Vagina (tissue), 2 donors: ENCODE data around the gene ST8SIA3. TPM values are rescaled to one million over a fixed set of nuclear protein-coding genes. Genes with fewer than 3 reads are reported as not detected.

Experiments used
- DNase-seq, 2 donors: peaks; one replicate each; pipeline ENCODE4 v3.0.0-alpha.2; 2017; ENCODE audit errors: extremely low spot score in 2 of 2
- H3K27ac ChIP-seq: fragments of 200-600 bp; sonication (generic); one replicate; pipeline ENCODE4 v1.5.1; 2019
- H3K27me3 ChIP-seq: fragments of 200-600 bp; sonication (generic); one replicate; pipeline ENCODE4 v1.5.1; 2019
- H3K36me3 ChIP-seq, 2 donors: fragments of 200-600 bp; sonication (generic); one replicate each; pipeline ENCODE4 v1.5.1; 2017 to 2019
- H3K4me1 ChIP-seq: fragments of 200-600 bp; sonication (generic); one replicate; pipeline ENCODE4 v1.5.1; 2019
- H3K4me3 ChIP-seq, 2 donors: fragments of 200-600 bp; sonication (generic); 1 replicate in 1 of 2; 2 replicates in 1 of 2; pipeline ENCODE4 v1.5.1; 2016 to 2019
- H3K9me3 ChIP-seq: fragments of 200-600 bp; sonication (generic); one replicate; pipeline ENCODE4 v1.5.1; 2019
- POLR2A ChIP-seq, 2 donors: fragments of 450-650 bp; IDR thresholded peaks; one replicate each; pipeline ENCODE4 v1.6.1; 2017; ENCODE audit warnings: antibody characterized with exemption in 2 of 2, mild to moderate bottlenecking in 2 of 2, moderate library complexity in 2 of 2
- POLR2AphosphoS5 ChIP-seq, 2 donors: sonication (generic); formaldehyde crosslinking; IDR thresholded peaks; one replicate each; pipeline ENCODE4 v1.9.0; 2017; ENCODE audit warnings: antibody characterized with exemption in 2 of 2, mild to moderate bottlenecking in 2 of 2, low read depth in 1 of 2; ENCODE audit not compliant: insufficient read depth in 1 of 2
- intact Hi-C: fragments of 100-400 bp; cut with DNase I; formaldehyde crosslinking; loops from one replicate; pipeline ENCODE4 v1.15.1; 2023
- total RNA-seq: library from RNA; depleted of rRNA; stranded (reverse); fragments of >200 nt; gene quantifications from one replicate; pipeline ENCODE4 v1.2.3, GENCODE V29; 2016
- TF ChIP-seq, protein P1 (sequence below), 3 experiments: fragments of 450-650 bp in 2 of 3; fragments of 200-600 bp in 1 of 3; sonication (generic) in 1 of 3; IDR thresholded peaks; one replicate each; pipeline ENCODE4 v1.5.1; 2017 to 2019; ENCODE audit warnings: antibody characterized with exemption in 3 of 3, mild to moderate bottlenecking in 2 of 3, moderate library complexity in 2 of 3

ST8SIA3 gene
- total RNA-seq, 1 donor from 2014 or later: 0.25 TPM

DNA sequence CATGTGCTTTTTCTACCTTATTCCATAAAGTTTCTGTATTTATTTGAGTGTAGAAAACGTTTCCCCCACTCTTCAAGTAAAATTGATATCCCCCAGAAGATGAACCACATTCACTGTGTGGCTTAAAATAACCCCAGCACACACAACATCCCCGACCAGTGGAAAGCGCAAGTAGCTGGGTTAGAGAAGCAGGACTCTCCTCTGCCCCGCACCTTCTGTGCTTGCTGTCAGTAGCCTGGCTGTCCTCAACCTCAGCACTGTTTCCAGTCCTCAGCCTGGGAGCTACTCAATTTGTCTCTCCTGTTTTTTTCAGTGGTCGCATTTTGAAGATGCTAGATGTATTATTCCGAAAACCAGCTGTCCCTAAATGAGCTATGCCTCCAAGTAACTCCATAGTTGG is 18.0 kb upstream of the ST8SIA3 start:
- no peak overlapping the region for H3K27ac ChIP-seq
- no peak overlapping the region for H3K4me3 ChIP-seq
- H3K36me3 ChIP-seq: no peaks in the 10 kb centered on the region
- DNase-seq: no peak
- intact Hi-C loops: no loop called here
- H3K4me1 ChIP-seq: no peaks in the 10 kb centered on the region
- no peaks in the 10 kb centered on the region for H3K27me3 ChIP-seq
- H3K9me3 ChIP-seq: no peaks in the 10 kb centered on the region
- no peak for TF ChIP-seq POLR2AphosphoS5 (IDR thresholded peaks at IDR 0.05; ENCODE audit: insufficient read depth in 1 of 2, low read depth in 1 of 2)
- TF ChIP-seq, protein P1, sequence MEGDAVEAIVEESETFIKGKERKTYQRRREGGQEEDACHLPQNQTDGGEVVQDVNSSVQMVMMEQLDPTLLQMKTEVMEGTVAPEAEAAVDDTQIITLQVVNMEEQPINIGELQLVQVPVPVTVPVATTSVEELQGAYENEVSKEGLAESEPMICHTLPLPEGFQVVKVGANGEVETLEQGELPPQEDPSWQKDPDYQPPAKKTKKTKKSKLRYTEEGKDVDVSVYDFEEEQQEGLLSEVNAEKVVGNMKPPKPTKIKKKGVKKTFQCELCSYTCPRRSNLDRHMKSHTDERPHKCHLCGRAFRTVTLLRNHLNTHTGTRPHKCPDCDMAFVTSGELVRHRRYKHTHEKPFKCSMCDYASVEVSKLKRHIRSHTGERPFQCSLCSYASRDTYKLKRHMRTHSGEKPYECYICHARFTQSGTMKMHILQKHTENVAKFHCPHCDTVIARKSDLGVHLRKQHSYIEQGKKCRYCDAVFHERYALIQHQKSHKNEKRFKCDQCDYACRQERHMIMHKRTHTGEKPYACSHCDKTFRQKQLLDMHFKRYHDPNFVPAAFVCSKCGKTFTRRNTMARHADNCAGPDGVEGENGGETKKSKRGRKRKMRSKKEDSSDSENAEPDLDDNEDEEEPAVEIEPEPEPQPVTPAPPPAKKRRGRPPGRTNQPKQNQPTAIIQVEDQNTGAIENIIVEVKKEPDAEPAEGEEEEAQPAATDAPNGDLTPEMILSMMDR (IDR thresholded peaks at IDR 0.05): no peak
- no peak for TF ChIP-seq POLR2A (IDR thresholded peaks at IDR 0.05)

- intact Hi-C loops: no loop called here
- no peak overlapping the region for H3K27ac ChIP-seq
- no peaks in the 10 kb centered on the region for H3K9me3 ChIP-seq
- no peaks in the 10 kb centered on the region for H3K36me3 ChIP-seq
- no peak overlapping the region for H3K4me3 ChIP-seq
- H3K4me1 ChIP-seq: no peaks in the 10 kb centered on the region
- no peaks in the 10 kb centered on the region for H3K27me3 ChIP-seq
- DNase-seq: no peak
- TF ChIP-seq POLR2A (IDR thresholded peaks at IDR 0.05): no peak
- TF ChIP-seq, protein P1 (IDR thresholded peaks at IDR 0.05): no peak
- TF ChIP-seq POLR2AphosphoS5 (IDR thresholded peaks at IDR 0.05; ENCODE audit: insufficient read depth in 1 of 2, low read depth in 1 of 2): no peak
These were observed 16.0 kb upstream of the ST8SIA3 start for GRCh38 chr18:57336343-57336742.

GRCh38 chr18:57337890-57338289 is 14.5 kb upstream of the ST8SIA3 start:
- no peaks in the 10 kb centered on the region for H3K27me3 ChIP-seq
- H3K4me3 ChIP-seq: no peak overlapping the region
- no peak for DNase-seq
- no peaks in the 10 kb centered on the region for H3K4me1 ChIP-seq
- H3K9me3 ChIP-seq: no peaks in the 10 kb centered on the region
- intact Hi-C loops: no loop called here
- no peaks in the 10 kb centered on the region for H3K36me3 ChIP-seq
- TF ChIP-seq, protein P1 (IDR thresholded peaks at IDR 0.05): no peak
- TF ChIP-seq POLR2AphosphoS5 (IDR thresholded peaks at IDR 0.05; ENCODE audit: insufficient read depth in 1 of 2, low read depth in 1 of 2): no peak
- no peak overlapping the region for H3K27ac ChIP-seq

GRCh38 chr18:57343833-57344232 is 8.5 kb upstream of the ST8SIA3 start:
- no peaks in the 10 kb centered on the region for H3K9me3 ChIP-seq
- no peak overlapping the region for H3K4me3 ChIP-seq
- no peaks in the 10 kb centered on the region for H3K36me3 ChIP-seq
- intact Hi-C loops: no loop called here
- no peaks in the 10 kb centered on the region for H3K27me3 ChIP-seq
- TF ChIP-seq POLR2AphosphoS5 (IDR thresholded peaks at IDR 0.05; ENCODE audit: insufficient read depth in 1 of 2, low read depth in 1 of 2) (no peak), POLR2A (IDR thresholded peaks at IDR 0.05) (no peak)
- TF ChIP-seq, protein P1 (IDR thresholded peaks at IDR 0.05): no peak
- no peaks in the 10 kb centered on the region for H3K4me1 ChIP-seq
- no peak for DNase-seq
- no peak overlapping the region for H3K27ac ChIP-seq

DNA sequence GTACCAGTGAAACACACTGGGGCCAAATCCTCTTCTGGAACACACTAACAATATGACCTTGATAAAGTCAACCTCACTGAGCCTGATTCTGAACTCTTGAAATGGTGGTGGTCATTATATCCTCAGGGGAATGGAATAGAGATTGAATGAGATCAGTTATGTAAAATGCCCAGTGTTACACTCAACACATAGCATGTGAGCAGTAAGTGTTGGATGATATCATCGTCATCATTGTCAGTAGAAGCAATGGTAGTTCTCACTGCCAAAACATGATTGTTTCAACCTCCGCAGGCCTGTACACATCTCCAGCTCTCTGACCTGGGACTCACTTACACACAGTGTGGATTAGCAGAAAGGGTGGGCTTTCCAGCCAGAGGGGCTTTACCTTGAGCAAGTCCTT is 5.5 kb upstream of the ST8SIA3 start:
- Histone ChIP-seq H3K4me3 (no peak overlapping the region), H3K27ac (no peak overlapping the region), H3K4me1 (no peaks in the 10 kb centered on the region), H3K9me3 (no peaks in the 10 kb centered on the region), H3K36me3 (no peaks in the 10 kb centered on the region), H3K27me3 (no peaks in the 10 kb centered on the region)
- DNase-seq: no peak
- intact Hi-C loops: no loop called here
- TF ChIP-seq, protein P1 (IDR thresholded peaks at IDR 0.05): no peak
- TF ChIP-seq POLR2A (IDR thresholded peaks at IDR 0.05) (no peak), POLR2AphosphoS5 (IDR thresholded peaks at IDR 0.05; ENCODE audit: insufficient read depth in 1 of 2, low read depth in 1 of 2) (no peak)
